NCI-H2107 (cell line): Measurements from ENCODE around the gene DKK3.

Source experiments
- DNase-seq: peaks from one replicate; lab custom pipeline; 2025; lab: John Stamatoyannopoulos, UW

Gene DKK3

GRCh38 chr11:11967669-11968510, 40.5 kb downstream of the DKK3 start:
- no peak for DNase-seq

- no peak for DNase-seq
Observed at GRCh38 chr11:11966826-11967668, 41.4 kb downstream of the DKK3 start.

GRCh38 chr11:11966354-11966741, 42.1 kb downstream of the DKK3 start:
- DNase-seq = no peak

- DNase-seq = no peak
Observed at GRCh38 chr11:11965656-11966353, 42.6 kb downstream of the DKK3 start.

GRCh38 chr11:11965192-11965591, 43.2 kb downstream of the DKK3 start:
- DNase-seq = no peak

GRCh38 chr11:11964774-11965150, 43.7 kb downstream of the DKK3 start:
- DNase-seq = no peak

- DNase-seq = no peak
Observed at GRCh38 chr11:11963842-11964773, 44.3 kb downstream of the DKK3 start.

- DNase-seq = no peak
Observed at GRCh38 chr11:11963067-11963466, 45.4 kb downstream of the DKK3 start.

- no peak for DNase-seq
Observed at GRCh38 chr11:11961399-11962028, 46.9 kb downstream of the DKK3 start.

- no peak for DNase-seq
Observed at GRCh38 chr11:11960687-11961086, 47.7 kb downstream of the DKK3 start.

- DNase-seq = no peak
Observed at GRCh38 chr11:11959601-11960000, 48.8 kb downstream of the DKK3 start.

GRCh38 chr11:11958403-11959231, 49.8 kb downstream of the DKK3 start:
- no peak for DNase-seq

- DNase-seq = no peak
Observed at GRCh38 chr11:11956006-11956405, 52.4 kb downstream of the DKK3 start.

- no peak for DNase-seq
Observed at GRCh38 chr11:11952036-11952435, 56.4 kb downstream of the DKK3 start.

GRCh38 chr11:11949482-11949881, 58.9 kb downstream of the DKK3 start:
- no peak for DNase-seq

GRCh38 chr11:11948242-11948947, 60.0 kb downstream of the DKK3 start:
- DNase-seq = no peak

- no peak for DNase-seq
Observed at GRCh38 chr11:11947825-11948224, 60.6 kb downstream of the DKK3 start.

GRCh38 chr11:11946878-11947277, 61.5 kb downstream of the DKK3 start:
- no peak for DNase-seq

GRCh38 chr11:11946180-11946579, 62.2 kb downstream of the DKK3 start:
- DNase-seq = no peak
